GM21423 (cell line): Measurements from ENCODE around the gene SCN8A.
"Not testable (repeated sequence)": the region's sequence is repeated elsewhere in the genome, so short reads cannot be mapped to it uniquely, and the experiment has no call there.

Experiments
- ATAC-seq: cut with Tn5 transposase; IDR thresholded peaks from one replicate; pipeline ENCODE4 v1.9.1; 2021; ENCODE audit warnings: mild to moderate bottlenecking, moderate library complexity; ENCODE audit not compliant: unreplicated experiment

The SCN8A gene

GRCh38 chr12:51827925-51828818, 237.1 kb downstream of the SCN8A start:
- ATAC-seq: no peak

GRCh38 chr12:51829011-51829481, 238.0 kb downstream of the SCN8A start:
- no peak for ATAC-seq

- ATAC-seq: no peak
Measured at GRCh38 chr12:51829641-51830040, 238.6 kb downstream of the SCN8A start.

- ATAC-seq: not testable (repeated sequence)
Measured at GRCh38 chr12:51831817-51832216, 240.8 kb downstream of the SCN8A start.

- ATAC-seq: no peak
Measured at GRCh38 chr12:51832354-51833107, 241.5 kb downstream of the SCN8A start.

GRCh38 chr12:51833448-51834227, 242.6 kb downstream of the SCN8A start:
- no peak for ATAC-seq

- no peak for ATAC-seq
Measured at GRCh38 chr12:51834411-51834810, 243.4 kb downstream of the SCN8A start.

GRCh38 chr12:51836041-51836826, 245.2 kb downstream of the SCN8A start:
- no peak for ATAC-seq

- no peak for ATAC-seq
Measured at GRCh38 chr12:51836827-51837173, 245.8 kb downstream of the SCN8A start.

GRCh38 chr12:51837286-51837685, 246.3 kb downstream of the SCN8A start:
- ATAC-seq: no peak

- no peak for ATAC-seq
Measured at GRCh38 chr12:51838036-51838435, 247.0 kb downstream of the SCN8A start.

GRCh38 chr12:51838762-51839161, 247.7 kb downstream of the SCN8A start:
- ATAC-seq: no peak

- ATAC-seq: no peak
Measured at GRCh38 chr12:51839310-51839947, 248.4 kb downstream of the SCN8A start.

GRCh38 chr12:51840966-51841365, 249.9 kb downstream of the SCN8A start:
- ATAC-seq: no peak

- ATAC-seq: no peak
Measured at GRCh38 chr12:51841727-51842126, 250.7 kb downstream of the SCN8A start.

GRCh38 chr12:51844854-51845253, 253.8 kb downstream of the SCN8A start:
- no peak for ATAC-seq

GRCh38 chr12:51845482-51845881, 254.4 kb downstream of the SCN8A start:
- ATAC-seq: no peak

- no peak for ATAC-seq
Measured at GRCh38 chr12:51846271-51846691, 255.2 kb downstream of the SCN8A start.

- ATAC-seq: no peak
Measured at GRCh38 chr12:51846911-51847642, 256.0 kb downstream of the SCN8A start.
